WERI-Rb-1 (cell line): ENCODE data around the gene CHIT1.
A peak's percentile ranks its signal among the peaks of the same experiment; 100 is the strongest.

Source experiments
- DNase-seq: peaks from one replicate; pipeline ENCODE4 v3.0.0-alpha.2; 2020
- H3K27ac ChIP-seq: fragments of 250-450 bp; sonication (Bioruptor Pico); 2 replicates; pipeline ENCODE4 v1.5.1; 2020; ENCODE audit warnings: mild to moderate bottlenecking, moderate library complexity
- H3K27me3 ChIP-seq: fragments of 250-450 bp; sonication (Bioruptor Pico); 2 replicates; pipeline ENCODE4 v1.5.1; 2021; ENCODE audit warnings: mild to moderate bottlenecking, low read depth, moderate library complexity; ENCODE audit not compliant: insufficient read depth, severe bottlenecking
- H3K36me3 ChIP-seq: fragments of 250-450 bp; sonication (Bioruptor Pico); 2 replicates; pipeline ENCODE4 v1.5.1; 2020; ENCODE audit warnings: mild to moderate bottlenecking, moderate library complexity
- H3K4me3 ChIP-seq: 2 replicates; pipeline ENCODE4 v1.5.1; 2011; ENCODE audit warnings: low read depth, mild to moderate bottlenecking, control low read depth, low read length
- H3K9me3 ChIP-seq: fragments of 250-450 bp; sonication (Bioruptor Pico); 2 replicates; pipeline ENCODE4 v1.5.1; 2021; ENCODE audit warnings: mild to moderate bottlenecking, moderate library complexity; ENCODE audit not compliant: severe bottlenecking
- CTCF ChIP-seq: IDR thresholded peaks from 2 replicates; pipeline ENCODE4 v1.5.1; 2011; ENCODE audit warnings: low read depth, mild to moderate bottlenecking, control low read depth, inconsistent platforms, low read length

The CHIT1 gene

GRCh38 chr1:203199002-203199401 is 30.5 kb downstream of the CHIT1 start:
- Histone ChIP-seq H3K9me3 (peaks cover 7% of the 10 kb centered on the region), H3K36me3 (no peaks in the 10 kb centered on the region), H3K27ac (no peak overlapping the region), H3K4me3 (no peak overlapping the region), H3K27me3 (no peaks in the 10 kb centered on the region)
- no peak for DNase-seq
- TF ChIP-seq CTCF, result no peak

DNA sequence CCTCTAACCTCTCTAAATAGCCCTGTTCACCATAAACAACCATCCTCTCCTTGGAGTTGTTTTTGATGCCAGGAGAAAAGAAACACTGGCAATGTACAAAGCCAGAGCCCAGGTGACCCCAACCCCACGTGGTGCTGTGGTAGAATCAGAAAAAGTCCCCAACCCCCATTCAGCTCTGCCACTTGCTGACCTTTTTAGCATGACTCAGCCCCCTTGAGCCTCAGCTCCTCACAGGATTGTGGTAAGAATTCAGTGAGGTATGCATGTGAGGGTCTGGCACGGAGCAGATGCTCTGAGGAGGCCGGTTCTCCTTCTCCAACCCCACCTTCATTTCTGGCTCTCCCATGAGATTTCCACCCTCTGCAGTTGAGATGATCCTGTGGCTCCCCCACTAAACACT is 31.8 kb downstream of the CHIT1 start:
- Histone ChIP-seq H3K27me3 (no peaks in the 10 kb centered on the region), H3K36me3 (no peaks in the 10 kb centered on the region), H3K27ac (no peak overlapping the region), H3K4me3 (no peak overlapping the region), H3K9me3 (peaks cover 7% of the 10 kb centered on the region)
- TF ChIP-seq CTCF, result no peak
- DNase-seq, result no peak

DNA sequence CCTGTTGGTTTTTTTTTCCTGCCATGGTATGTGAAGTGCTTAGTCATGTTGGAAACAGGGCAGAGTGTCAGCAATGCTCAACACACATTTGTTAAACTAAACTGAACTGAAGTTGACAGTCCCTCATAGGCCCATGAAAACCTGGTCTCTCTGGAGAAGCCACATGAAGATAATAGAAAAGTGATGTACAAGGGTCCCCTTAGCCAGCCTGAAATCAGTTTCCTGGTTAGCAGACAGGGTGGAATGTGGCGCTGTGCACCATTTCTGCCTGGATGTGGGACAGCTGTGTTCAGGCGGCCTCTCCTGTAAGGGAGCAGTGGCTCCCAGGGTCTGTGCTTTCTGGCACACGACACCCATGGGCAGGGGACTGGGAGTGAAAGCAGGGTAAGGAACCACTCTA is 33.1 kb downstream of the CHIT1 start:
- peaks cover 7% of the 10 kb centered on the region for H3K9me3 ChIP-seq
- H3K27ac ChIP-seq, result no peak overlapping the region
- H3K4me3 ChIP-seq, result no peak overlapping the region
- peak; percentile 54 for TF ChIP-seq CTCF
- no peaks in the 10 kb centered on the region for H3K27me3 ChIP-seq
- no peak for DNase-seq
- H3K36me3 ChIP-seq, result no peaks in the 10 kb centered on the region

- Histone ChIP-seq H3K27me3 (no peaks in the 10 kb centered on the region), H3K27ac (no peak overlapping the region), H3K4me3 (no peak overlapping the region)
Measured at GRCh38 chr1:203190949-203191348, 38.5 kb downstream of the CHIT1 start.

GRCh38 chr1:203189951-203190352 is 39.5 kb downstream of the CHIT1 start:
- H3K36me3 ChIP-seq, result no peaks in the 10 kb centered on the region
- no peak overlapping the region for H3K27ac ChIP-seq
- no peak for TF ChIP-seq CTCF
- peak; percentile 8 for DNase-seq
- H3K9me3 ChIP-seq, result peaks cover 10% of the 10 kb centered on the region
- H3K4me3 ChIP-seq, result no peak overlapping the region
- no peaks in the 10 kb centered on the region for H3K27me3 ChIP-seq

More at GRCh38 chr1:203190949-203191348, 38.5 kb downstream of the CHIT1 start:
- H3K36me3 ChIP-seq, result no peaks in the 10 kb centered on the region
- no peak for TF ChIP-seq CTCF
- no peak for DNase-seq
- H3K9me3 ChIP-seq, result peaks cover 10% of the 10 kb centered on the region

DNA sequence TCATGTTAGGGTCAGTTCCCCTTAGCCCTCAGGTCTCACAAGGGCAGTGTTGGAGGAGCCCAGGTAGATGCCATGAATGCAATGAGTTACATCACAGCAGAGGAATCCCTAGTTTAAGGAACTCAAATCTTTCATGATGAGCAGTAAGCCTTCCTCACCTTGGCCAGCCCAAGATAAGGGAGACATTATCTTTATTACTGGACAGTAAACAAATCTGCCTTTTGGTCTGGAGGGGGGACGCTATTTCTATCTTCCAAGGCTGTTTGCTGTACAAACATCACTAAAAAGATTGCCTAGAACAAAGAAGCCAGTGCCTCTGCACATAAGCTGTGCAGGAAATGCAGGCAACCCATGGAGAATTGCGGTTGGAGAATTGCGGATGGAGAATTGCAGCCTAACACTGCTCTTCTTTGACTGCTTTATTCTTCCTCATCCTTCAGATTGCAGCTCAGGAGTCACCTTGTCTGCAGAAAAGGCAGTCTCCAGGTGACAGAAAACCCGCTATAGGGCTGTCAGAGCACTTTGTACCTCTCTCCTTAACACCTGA is 40.7 kb downstream of the CHIT1 start:
- no peak overlapping the region for H3K4me3 ChIP-seq
- no peak overlapping the region for H3K27ac ChIP-seq

More for the DNA sequence above, 40.7 kb downstream of the CHIT1 start:
- no peaks in the 10 kb centered on the region for H3K27me3 ChIP-seq
- TF ChIP-seq CTCF, result no peak
- no peak for DNase-seq
- peaks cover 10% of the 10 kb centered on the region for H3K9me3 ChIP-seq
- H3K36me3 ChIP-seq, result no peaks in the 10 kb centered on the region
